Measurements from ENCODE around the gene CRY1. TPM values are rescaled to one million over a fixed set of nuclear protein-coding genes. Genes with fewer than 3 reads are reported as not detected.
A peak's percentile ranks its signal among the peaks of the same experiment; 100 is the strongest.

CRY1 gene
- total RNA-seq, 2 donors from 2014 or later = 9.5 to 17.2 TPM

- ATAC-seq = no peak
- intact Hi-C loops (cut with DNase I) = no loop called here
These were observed 139.7 kb downstream of the CRY1 start for GRCh38 chr12:106953352-106954250.

GRCh38 chr12:106950591-106950990 is 142.8 kb downstream of the CRY1 start:
- intact Hi-C loops (cut with DNase I) = no loop called here
- no peak for ATAC-seq
- DNase-seq = no peak

More at GRCh38 chr12:106953352-106954250, 139.7 kb downstream of the CRY1 start:
- no peak for DNase-seq

- no peak for ATAC-seq
- DNase-seq = no peak
- intact Hi-C loops (cut with DNase I) = no loop called here
These were observed 145.9 kb downstream of the CRY1 start for GRCh38 chr12:106947461-106947860.

GRCh38 chr12:106945261-106945851 is 148.0 kb downstream of the CRY1 start:
- intact Hi-C loops (cut with DNase I) = no loop called here
- DNase-seq = no peak
- no peak for ATAC-seq

- DNase-seq (no peak), ATAC-seq (no peak)
- intact Hi-C loops (cut with DNase I) = no loop called here
These were observed 150.6 kb downstream of the CRY1 start for GRCh38 chr12:106942775-106943174.

- intact Hi-C loops (cut with DNase I) = no loop called here
- ATAC-seq = peak in 1 of 2 donors; percentile 74
- DNase-seq = no peak
These were observed 151.7 kb downstream of the CRY1 start for GRCh38 chr12:106941481-106942156.

Other genes starting within 250 kb of the CRY1 start
- gene TMEM263, start 137.6 kb downstream of the CRY1 start, total RNA-seq = 10 to 100 TPM; 38.3 to 49.7 TPM
- 10 to 100 TPM; 21.2 to 25.2 TPM for gene MTERF2, start 106.4 kb downstream of the CRY1 start, total RNA-seq